ENCODE data around the gene ZNF740.

Gene ZNF740, protein sequence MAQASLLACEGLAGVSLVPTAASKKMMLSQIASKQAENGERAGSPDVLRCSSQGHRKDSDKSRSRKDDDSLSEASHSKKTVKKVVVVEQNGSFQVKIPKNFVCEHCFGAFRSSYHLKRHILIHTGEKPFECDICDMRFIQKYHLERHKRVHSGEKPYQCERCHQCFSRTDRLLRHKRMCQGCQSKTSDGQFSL

DNA sequence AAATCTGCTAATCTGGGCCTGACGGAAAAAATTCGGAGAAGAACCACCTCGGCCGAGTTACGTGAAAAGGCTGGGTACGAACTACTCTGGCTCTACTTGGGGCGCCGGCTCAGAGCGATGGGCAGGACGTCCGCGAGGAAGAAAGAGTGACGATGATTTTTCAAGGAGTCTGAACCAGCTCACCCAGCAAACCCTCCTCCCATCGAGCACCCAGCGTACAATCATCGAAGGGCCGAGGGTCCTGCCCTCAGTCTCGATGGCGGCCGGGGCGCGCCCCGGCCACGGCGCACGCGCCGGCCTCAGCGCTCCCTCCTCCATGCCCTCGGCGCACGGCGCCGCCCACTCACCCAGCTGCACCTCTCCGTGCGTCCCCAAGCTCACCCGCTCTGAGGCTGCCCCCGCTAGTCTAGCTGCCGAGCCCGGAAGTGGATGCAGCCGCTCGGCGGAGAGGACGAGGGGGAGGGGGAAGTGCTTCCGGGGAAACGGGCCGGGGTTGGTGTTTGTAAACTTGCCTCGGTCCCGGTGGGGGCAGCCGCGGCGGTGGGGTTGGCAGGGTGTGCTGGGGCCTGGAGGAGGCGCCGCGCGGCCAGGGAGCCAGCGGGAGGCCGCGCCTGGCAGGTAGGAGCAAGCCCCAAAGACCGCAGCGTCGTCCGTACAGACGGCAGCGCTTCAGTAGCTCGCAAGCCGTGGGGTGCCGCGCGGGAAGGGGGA lies at the start of gene ZNF740, which contains the start of gene CSAD:
Gene ZNF740 (plus strand): TSS at position 503 of the 711 bp plus-strand sequence. CDS start 1,262 bp downstream, outside the sequence.
Gene CSAD (minus strand): TSS at position 706 of the 711 bp plus-strand sequence. CDS start 7,455 bp downstream, outside the sequence.
- peak within 1 kb of the TSS; percentile 86 for H3K4me3 ChIP-seq (ENCODE audit: low read depth, low read length)

GRCh38 chr12:53131844-53132243 lies 48.7 kb upstream of the ZNF740 start:
- H3K4me3 ChIP-seq (ENCODE audit: low read depth, low read length) = no peak overlapping the region
- DNase-seq (ENCODE audit: low read depth) = no peak
- TF ChIP-seq, protein P1, sequence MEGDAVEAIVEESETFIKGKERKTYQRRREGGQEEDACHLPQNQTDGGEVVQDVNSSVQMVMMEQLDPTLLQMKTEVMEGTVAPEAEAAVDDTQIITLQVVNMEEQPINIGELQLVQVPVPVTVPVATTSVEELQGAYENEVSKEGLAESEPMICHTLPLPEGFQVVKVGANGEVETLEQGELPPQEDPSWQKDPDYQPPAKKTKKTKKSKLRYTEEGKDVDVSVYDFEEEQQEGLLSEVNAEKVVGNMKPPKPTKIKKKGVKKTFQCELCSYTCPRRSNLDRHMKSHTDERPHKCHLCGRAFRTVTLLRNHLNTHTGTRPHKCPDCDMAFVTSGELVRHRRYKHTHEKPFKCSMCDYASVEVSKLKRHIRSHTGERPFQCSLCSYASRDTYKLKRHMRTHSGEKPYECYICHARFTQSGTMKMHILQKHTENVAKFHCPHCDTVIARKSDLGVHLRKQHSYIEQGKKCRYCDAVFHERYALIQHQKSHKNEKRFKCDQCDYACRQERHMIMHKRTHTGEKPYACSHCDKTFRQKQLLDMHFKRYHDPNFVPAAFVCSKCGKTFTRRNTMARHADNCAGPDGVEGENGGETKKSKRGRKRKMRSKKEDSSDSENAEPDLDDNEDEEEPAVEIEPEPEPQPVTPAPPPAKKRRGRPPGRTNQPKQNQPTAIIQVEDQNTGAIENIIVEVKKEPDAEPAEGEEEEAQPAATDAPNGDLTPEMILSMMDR (conservative IDR thresholded peaks at IDR 0.05; ENCODE audit: low read depth, low read length) = no peak

More for the DNA sequence above, at the start of gene ZNF740, which contains the start of gene CSAD:
- peak; percentile 98 for DNase-seq (ENCODE audit: low read depth)
- TF ChIP-seq, protein P1 (conservative IDR thresholded peaks at IDR 0.05; ENCODE audit: low read depth, low read length) = no peak

DNA sequence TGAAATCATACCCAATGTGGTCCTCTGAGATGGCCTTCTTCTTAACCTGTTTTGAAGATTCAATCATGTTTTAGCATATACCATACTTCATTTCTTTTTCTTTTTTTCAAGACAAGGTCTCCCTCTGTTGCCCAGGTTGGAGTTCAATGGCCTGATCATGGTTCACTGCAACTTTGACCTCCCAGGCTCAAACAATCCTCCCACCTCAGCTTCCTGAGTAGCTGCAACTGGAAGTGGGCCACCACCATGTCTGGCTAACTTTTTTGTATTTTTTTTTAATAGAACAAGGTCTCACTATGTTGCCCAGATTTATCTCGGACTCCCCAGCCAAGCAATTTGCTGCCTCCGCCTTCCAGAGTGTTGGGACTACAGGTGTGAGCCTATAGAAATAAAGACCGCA lies 46.8 kb upstream of the ZNF740 start:
- no peak overlapping the region for H3K4me3 ChIP-seq (ENCODE audit: low read depth, low read length)
- no peak for DNase-seq (ENCODE audit: low read depth)
- TF ChIP-seq, protein P1 (conservative IDR thresholded peaks at IDR 0.05; ENCODE audit: low read depth, low read length) = no peak

DNA sequence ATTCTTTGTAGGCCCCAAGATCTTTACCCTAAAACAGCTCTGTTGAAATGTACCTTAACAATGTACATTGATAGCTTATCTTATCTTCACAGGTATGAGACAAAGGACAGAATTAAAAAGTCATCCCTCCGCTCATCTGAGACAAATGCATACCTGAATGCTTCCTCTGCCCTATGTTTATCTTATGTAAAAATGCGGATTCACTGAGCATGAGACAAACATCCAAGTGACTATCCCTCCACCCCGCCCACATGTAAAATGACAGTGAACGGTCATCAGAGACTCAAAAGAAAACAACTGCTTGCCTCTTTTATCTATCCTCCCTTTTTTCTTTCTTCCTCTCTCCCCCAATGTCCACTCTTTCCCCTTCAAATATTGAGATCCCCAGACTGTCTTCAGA lies 37.2 kb upstream of the ZNF740 start:
- no peak for DNase-seq (ENCODE audit: low read depth)
- H3K4me3 ChIP-seq (ENCODE audit: low read depth, low read length) = no peak overlapping the region
- TF ChIP-seq, protein P1 (conservative IDR thresholded peaks at IDR 0.05; ENCODE audit: low read depth, low read length) = no peak

GRCh38 chr12:53145383-53146260 lies 34.9 kb upstream of the ZNF740 start:
- TF ChIP-seq, protein P1 (conservative IDR thresholded peaks at IDR 0.05; ENCODE audit: low read depth, low read length) = no peak
- H3K4me3 ChIP-seq (ENCODE audit: low read depth, low read length) = no peak overlapping the region
- no peak for DNase-seq (ENCODE audit: low read depth)

DNA sequence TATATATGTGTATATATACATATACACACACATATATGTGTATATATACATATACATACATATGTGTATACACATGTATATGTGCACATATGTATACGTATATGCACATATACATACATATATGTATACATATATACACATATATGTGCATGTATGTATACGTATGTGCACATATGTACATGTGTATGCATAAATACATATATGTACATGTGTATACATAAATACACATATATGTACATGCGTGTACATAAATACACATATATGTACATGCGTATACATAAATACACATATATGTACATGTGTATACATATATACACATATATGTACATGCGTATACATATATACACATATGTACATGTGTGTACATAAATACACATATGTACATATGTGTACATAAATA lies 33.3 kb upstream of the ZNF740 start:
- TF ChIP-seq, protein P1 (conservative IDR thresholded peaks at IDR 0.05; ENCODE audit: low read depth, low read length) = no peak
- no peak overlapping the region for H3K4me3 ChIP-seq (ENCODE audit: low read depth, low read length)
- DNase-seq (ENCODE audit: low read depth) = no peak

Measured in choroid plexus epithelial cell (primary cell).